Stimulated activated CD4-positive, alpha-beta T cell treated with anti-CD3 and anti-CD28 coated beads, TNF-alpha, amount 100 ng/mL, for 24 hours (primary cell): ENCODE results near the gene COLQ.

ENCODE experiments used
- DNase-seq, 3 experiments: peaks; one replicate each; pipeline ENCODE4 v3.0.0-alpha.2; 2020; ENCODE audit warnings: low read depth in 3 of 3

The COLQ gene

GRCh38 chr3:15520804-15521572 is 518 bp downstream of the COLQ start:
- no peak for DNase-seq

DNA sequence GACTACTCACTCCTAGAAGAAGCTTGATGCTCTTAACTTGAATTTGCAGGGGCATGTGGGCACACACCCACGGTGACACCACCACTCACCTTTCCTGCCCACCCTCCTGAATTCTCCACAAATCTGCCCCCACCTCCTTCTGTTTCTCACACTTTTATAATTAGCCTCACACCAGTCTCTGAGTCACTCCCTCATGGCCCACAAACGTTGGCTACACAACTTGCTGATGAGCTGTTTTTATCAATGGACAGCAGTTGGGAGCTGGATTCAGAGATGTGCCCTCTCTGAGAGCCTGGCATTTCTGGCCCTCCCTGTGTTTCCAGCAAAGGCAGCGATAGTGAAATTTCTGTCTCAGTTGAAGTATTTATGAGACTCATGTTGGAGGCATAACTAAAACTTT is 1.3 kb downstream of the COLQ start:
- no peak for DNase-seq

DNA sequence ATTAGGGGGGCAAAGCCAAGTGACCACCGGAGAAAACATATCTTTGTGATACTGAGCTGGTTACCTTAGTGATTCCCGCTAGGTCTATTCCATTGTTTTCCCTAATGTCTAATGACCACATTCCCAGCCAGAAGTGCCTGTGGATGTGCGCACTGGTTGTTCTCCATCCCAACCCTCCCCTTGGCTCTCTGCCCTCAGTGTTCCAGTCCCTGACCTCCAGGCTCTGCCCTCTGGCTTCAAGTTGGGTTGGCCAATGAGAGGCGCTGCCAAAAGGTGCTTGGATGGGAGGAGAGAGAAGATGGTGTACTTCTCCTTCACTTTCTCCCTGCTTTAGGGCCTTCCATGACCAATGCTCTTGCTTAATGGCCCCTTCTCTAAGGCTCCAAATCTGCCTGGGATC is 2.4 kb downstream of the COLQ start:
- DNase-seq: no peak

GRCh38 chr3:15514663-15515340 is 6.7 kb downstream of the COLQ start:
- no peak for DNase-seq

DNA sequence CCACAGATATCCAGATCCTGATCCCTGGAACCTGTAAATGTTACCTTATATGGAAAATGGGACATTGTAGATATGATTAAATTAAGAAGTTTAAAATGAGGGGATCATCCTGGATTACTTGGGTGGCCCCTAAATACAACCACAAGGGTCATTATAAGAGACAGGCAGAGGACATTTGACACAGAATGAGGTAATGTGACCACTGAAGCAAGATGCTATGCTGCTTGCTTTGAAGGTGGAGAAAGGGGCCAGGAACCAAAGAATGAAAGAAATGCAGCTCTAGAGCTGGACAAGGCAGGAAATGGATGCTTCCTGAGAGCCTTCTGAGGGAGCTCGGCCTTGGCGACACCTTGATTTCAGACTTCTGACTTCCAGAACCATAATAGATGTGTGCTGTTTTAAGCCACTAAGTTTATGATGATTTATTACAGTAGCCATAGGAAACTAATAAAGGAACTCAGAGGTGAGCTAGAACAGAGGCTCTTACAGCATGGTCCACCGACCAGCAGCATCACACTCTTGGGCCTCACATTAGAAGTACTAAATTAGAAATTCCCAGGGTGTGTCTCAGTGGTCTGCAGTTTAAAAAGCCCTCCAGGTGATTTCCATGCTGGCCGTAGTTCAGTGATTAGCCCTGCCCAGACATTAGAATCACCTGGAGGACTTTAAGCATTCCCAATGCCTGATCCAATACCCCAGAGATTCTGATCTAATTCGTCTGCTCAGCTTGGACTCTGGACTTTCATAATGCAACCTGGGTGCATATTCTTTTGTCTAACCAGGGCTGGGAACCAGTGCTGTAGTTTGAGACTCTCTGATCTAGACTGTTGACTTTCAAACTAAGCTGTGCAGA is 7.5 kb downstream of the COLQ start:
- DNase-seq: no peak

DNA sequence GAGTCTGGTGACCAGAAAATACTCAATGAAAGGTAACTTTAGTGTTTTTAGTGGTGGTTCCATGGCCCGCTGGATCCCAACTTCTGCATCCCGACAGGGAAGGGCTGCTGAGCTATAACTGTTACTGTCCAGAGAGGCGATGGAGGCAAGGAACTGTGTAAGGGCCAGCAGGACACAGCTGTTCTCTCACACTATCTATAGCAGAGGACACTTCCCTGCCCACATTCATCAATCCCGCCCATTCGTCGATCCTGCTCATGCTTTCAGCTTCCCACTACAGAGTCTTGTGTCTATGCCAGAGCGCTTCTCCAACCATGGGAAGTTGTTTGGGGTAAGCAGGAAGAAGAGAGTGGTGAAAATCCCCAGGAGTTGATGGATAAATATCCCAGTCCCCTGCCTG is 8.4 kb downstream of the COLQ start:
- no peak for DNase-seq

- no peak for DNase-seq
Observed at GRCh38 chr3:15512166-15512565, 9.3 kb downstream of the COLQ start.

DNA sequence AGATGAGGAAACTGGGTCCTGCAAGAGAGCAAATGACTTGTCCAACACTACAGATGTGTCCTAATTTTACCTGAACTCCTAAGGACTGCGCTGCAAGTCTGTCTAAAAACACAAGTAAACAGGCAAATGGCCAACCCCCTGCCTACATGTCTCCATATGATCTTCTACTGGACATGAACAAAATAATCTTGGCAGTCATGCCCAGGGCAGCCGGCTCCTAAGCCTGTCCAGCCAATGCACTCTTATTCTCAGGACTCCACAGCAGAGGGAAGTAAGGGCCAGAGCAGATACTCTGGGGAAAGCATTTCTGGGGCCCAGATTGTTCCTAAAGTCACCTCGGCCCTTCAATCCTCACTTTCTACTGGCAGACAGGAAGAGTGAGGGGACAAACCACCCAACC is 10.3 kb downstream of the COLQ start:
- no peak for DNase-seq

DNA sequence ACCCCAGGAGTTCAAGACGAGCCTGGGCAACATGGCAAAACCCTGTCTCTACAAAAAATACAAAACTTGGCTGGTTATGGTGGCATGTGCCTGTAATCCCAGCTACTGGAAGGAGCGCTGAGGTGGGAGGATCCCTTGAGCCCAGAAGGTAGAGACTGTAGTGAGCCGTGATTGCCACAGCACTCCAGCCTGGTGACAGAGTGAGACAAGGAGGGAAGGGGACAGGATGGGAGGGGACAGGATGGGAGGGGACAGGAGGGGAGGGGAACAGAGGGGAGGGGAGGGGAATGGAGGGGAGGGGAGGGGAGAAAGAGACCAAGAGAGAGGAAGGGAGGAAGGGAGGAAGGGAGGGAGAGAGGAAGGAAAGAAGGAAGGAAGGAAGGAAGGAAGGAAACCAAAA is 11.0 kb downstream of the COLQ start:
- no peak for DNase-seq

- no peak for DNase-seq
Observed at GRCh38 chr3:15506571-15506970, 14.9 kb downstream of the COLQ start.

DNA sequence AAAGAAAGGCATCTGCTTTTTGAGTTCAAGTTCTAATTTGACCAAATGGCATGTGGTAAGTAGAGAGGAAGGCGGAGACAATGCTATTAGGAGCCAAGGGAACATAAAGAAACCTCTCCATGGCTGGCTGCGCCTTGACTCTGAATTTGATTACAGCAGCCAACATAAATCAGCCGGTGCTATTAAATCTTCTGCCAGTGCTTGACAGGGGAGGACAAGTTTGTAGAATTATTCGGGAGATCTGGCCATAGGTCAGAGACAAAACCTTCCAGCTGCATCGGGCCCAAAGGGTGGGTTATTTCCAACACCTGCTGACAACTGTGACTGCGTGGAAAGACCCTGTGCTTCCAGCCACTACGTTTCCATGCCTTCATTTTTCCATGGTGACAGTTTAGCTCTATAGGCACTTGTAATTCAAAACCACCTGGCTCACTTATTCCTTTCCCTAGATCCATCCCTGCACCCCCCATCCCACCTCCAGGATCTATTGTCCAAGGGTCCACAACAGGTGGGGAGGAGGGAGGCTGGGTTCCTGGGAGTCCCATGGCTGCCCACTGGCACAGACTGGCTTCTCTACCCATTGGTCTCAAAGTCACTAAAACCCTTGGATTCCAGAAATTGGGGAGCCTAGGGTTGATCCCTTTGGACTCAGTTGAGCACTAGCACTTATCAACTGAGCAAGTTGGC is 15.9 kb downstream of the COLQ start:
- no peak for DNase-seq

GRCh38 chr3:15502616-15503015 is 18.9 kb downstream of the COLQ start:
- DNase-seq: no peak

DNA sequence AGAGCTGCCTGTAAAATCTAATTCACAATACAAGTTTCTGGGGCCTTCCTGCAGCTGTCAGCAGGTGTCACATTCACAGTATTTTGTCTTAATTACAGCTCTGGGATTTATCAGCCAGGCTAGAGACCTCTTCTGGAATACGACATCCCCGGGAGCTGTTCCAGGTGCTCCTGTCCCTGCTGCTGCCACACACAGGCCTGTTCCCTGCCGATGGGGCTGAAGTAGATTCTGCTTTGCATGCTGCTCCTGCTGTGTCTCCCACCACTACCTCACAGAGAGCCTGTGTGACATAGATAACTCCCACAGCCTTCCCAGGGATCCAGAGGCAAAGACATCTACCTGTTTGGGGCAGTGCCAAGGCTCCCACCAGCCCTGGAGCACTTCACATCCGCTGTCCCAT is 20.4 kb downstream of the COLQ start:
- DNase-seq: no peak

- no peak for DNase-seq
Observed at GRCh38 chr3:15500107-15500724, 21.3 kb downstream of the COLQ start.

GRCh38 chr3:15499536-15499935 is 22.0 kb downstream of the COLQ start:
- DNase-seq: no peak

GRCh38 chr3:15498431-15499214 is 22.9 kb downstream of the COLQ start:
- no peak for DNase-seq

DNA sequence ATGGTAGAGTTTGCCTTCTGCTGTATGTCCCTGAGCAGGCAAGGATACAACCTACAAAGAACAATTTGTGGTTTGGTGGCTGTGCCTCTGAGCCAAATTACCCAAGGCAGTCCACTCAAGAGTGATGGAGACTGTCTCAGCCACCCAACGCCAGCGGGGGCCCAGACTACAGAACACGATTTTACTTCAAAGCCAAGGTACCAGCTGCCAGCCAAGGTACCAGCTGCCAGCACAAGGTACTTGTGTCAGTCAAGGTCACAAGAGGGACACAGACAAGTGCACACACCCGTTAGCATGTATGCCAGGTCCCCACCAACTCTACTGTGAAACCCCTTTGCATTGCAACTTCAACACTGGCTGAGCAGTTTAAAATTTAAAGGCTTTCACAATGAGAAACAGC is 23.5 kb downstream of the COLQ start:
- DNase-seq: no peak

GRCh38 chr3:15496341-15496664 is 25.2 kb downstream of the COLQ start:
- no peak for DNase-seq

DNA sequence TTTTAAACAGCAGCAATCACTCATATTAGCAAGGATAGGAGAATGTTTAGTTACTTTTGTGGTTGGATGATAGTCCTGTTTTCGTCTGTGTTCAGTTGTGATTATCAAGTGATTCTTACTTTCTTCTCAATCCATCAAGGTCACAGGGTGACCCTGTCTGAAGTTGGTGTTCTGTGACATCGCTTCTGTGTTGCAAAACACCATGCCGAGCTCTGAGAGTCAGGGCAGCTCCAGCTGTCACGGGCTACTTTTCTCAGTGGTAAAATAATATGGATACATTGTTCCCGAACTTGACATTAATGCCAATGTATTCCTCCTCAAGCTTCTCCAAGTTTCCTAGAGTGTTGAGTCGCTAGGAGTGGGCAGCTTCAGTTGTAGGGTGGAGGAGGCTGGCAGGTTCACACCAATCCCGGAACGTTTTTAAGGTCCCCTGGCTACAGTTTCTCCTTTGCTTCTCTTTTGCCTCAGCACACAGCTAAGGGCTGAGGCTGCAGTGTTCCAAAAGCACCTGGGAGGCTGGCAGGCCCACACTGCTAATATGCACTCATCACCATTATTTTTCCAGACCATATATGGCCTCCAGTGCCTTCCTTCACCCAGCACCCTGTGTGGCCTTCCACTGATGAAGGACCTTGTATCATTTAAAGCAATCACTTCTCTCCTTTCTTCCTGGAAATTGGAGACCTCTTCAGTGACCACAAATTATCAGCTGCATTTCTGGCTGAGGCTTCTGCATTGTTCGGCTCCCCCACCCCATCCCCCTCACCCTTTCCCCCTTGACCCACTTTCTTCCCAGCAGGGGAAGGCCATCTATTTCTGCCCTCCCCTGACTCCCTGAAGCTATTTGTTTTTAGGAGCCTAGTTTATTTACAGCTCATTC is 25.8 kb downstream of the COLQ start:
- no peak for DNase-seq

GRCh38 chr3:15493436-15493835 is 28.1 kb downstream of the COLQ start:
- DNase-seq: no peak
